Endothelial cell of umbilical vein (primary cell): ENCODE measurements around the gene MAN2B2. TPM values are rescaled to one million over a fixed set of nuclear protein-coding genes. Genes with fewer than 3 reads are reported as not detected.

Experiments used
- BruUV-seq: library from RNA; stranded (reverse); fragments of 400-500 nt; replicated peaks from 2 replicates; lab custom pipeline; 2021; lab: Mats Ljungman, UMichigan
- CTCF ChIA-PET: fragments of 300-600, 350-600 bp; sonication (Branson Sonifier 250); formaldehyde crosslinking; loops from one replicate; lab custom pipeline; 2021; ENCODE audit warnings: antibody characterized with exemption, inconsistent platforms; lab: Charles Lee
- POLR2A ChIA-PET: fragments of 300-600, 350-600 bp; sonication (Branson Sonifier 250); formaldehyde crosslinking; loops from one replicate; lab custom pipeline; 2021; ENCODE audit warnings: antibody characterized with exemption, inconsistent platforms; lab: Charles Lee
- DNase-seq: peaks from one replicate; pipeline ENCODE4 v3.0.0-alpha.2; 2011; ENCODE audit warnings: low read depth, low spot score
- FAIRE-seq: peaks from 2 replicates; lab custom pipeline; 2011; peaks lifted over from hg19 to GRCh38; lab: Jason Lieb, UNC
- H2AFZ ChIP-seq: 2 replicates; pipeline ENCODE4 v1.6.0; 2012; ENCODE audit warnings: low read depth, low read length, control low read depth, inconsistent platforms
- H3K27ac ChIP-seq: 2 replicates; pipeline ENCODE4 v1.5.1; 2011; ENCODE audit warnings: low read depth, mild to moderate bottlenecking, control low read depth, low read length, moderate library complexity; ENCODE audit not compliant: insufficient read depth
- H3K27me3 ChIP-seq, 2 experiments: 2 replicates each; pipeline versions ENCODE4 v1.6.0 to v1.6.1; 2011; ENCODE audit warnings: low read length in 2 of 2, mixed read lengths in 1 of 2; ENCODE audit not compliant: control insufficient read depth in 2 of 2, insufficient read depth in 2 of 2
- H3K36me3 ChIP-seq, 2 experiments: 2 replicates in 1 of 2; 3 replicates in 1 of 2; pipeline ENCODE4 v1.5.1; 2011; ENCODE audit warnings: low read length in 2 of 2, mild to moderate bottlenecking in 1 of 2, moderate library complexity in 1 of 2; ENCODE audit not compliant: control insufficient read depth in 2 of 2, insufficient read depth in 2 of 2; ENCODE audit errors: extremely low read depth in 1 of 2
- H3K4me1 ChIP-seq: 3 replicates; pipeline ENCODE4 v1.5.1; 2011; ENCODE audit warnings: mild to moderate bottlenecking, low read length; ENCODE audit not compliant: control insufficient read depth, insufficient read depth; ENCODE audit errors: extremely low read depth
- H3K4me2 ChIP-seq: 2 replicates; pipeline ENCODE4 v1.6.1; 2011; ENCODE audit warnings: low read length, control low read depth, mixed read lengths; ENCODE audit not compliant: insufficient read depth
- H3K4me3 ChIP-seq, 3 experiments: fragments of 200-600 bp in 1 of 3; sonication (generic), shearing (Covaris generic) in 1 of 3; replicated peaks in 1 of 3; 2 replicates each; pipeline ENCODE4 v1.5.1; 2011 to 2016; ENCODE audit warnings: control low read depth in 3 of 3, low read length in 3 of 3, mild to moderate bottlenecking in 2 of 3, inconsistent platforms in 1 of 3, low read depth in 1 of 3, moderate library complexity in 1 of 3; ENCODE audit not compliant: insufficient read depth in 1 of 3
- H3K79me2 ChIP-seq: 2 replicates; pipeline ENCODE4 v1.6.0; 2012; ENCODE audit warnings: low read length, inconsistent platforms; ENCODE audit not compliant: control insufficient read depth, insufficient read depth
- H3K9ac ChIP-seq: replicated peaks from 2 replicates; pipeline ENCODE3; 2011; ENCODE audit warnings: low read length, control low read depth; ENCODE audit not compliant: insufficient read depth; ENCODE audit errors: extremely low read depth
- H3K9me1 ChIP-seq: replicated peaks from 3 replicates; pipeline ENCODE4 v1.6.0; 2011; ENCODE audit warnings: mild to moderate bottlenecking, low read length; ENCODE audit not compliant: control insufficient read depth, insufficient read depth; ENCODE audit errors: extremely low read depth
- H3K9me3 ChIP-seq: replicated peaks from 2 replicates; pipeline ENCODE4 v1.5.1; 2012; ENCODE audit warnings: low read length, inconsistent platforms; ENCODE audit not compliant: control insufficient read depth, insufficient read depth
- H4K20me1 ChIP-seq: replicated peaks from 2 replicates; pipeline ENCODE3; 2011; ENCODE audit warnings: mild to moderate bottlenecking, low read length; ENCODE audit not compliant: control insufficient read depth, insufficient read depth; ENCODE audit errors: extremely low read depth
- EZH2 ChIP-seq: IDR thresholded peaks from 2 replicates; pipeline ENCODE4 v1.6.1; 2012; ENCODE audit warnings: borderline replicate concordance, low read depth, mild to moderate bottlenecking, moderate library complexity, low read length, inconsistent platforms; ENCODE audit not compliant: severe bottlenecking
- FOS ChIP-seq: IDR thresholded peaks from 2 replicates; pipeline ENCODE4 v1.6.1; 2011; ENCODE audit warnings: mild to moderate bottlenecking, low read length, moderate library complexity, borderline replicate concordance; ENCODE audit not compliant: insufficient read depth
- GATA2 ChIP-seq: IDR thresholded peaks from 2 replicates; pipeline ENCODE4 v1.7.0; 2011; ENCODE audit warnings: low read depth, mild to moderate bottlenecking, moderate library complexity, mixed read lengths, low read length; ENCODE audit not compliant: insufficient read length, insufficient read depth
- JUN ChIP-seq: IDR thresholded peaks from 2 replicates; pipeline ENCODE4 v1.6.1; 2011; ENCODE audit warnings: borderline replicate concordance, low read depth; ENCODE audit not compliant: insufficient read length, insufficient read depth
- MYC ChIP-seq: IDR thresholded peaks from one replicate; pipeline ENCODE4 v1.6.1; 2011; ENCODE audit warnings: mild to moderate bottlenecking, low read depth, low read length
- POLR2A ChIP-seq: IDR thresholded peaks from 2 replicates; pipeline ENCODE4 v1.6.1; 2012; ENCODE audit warnings: low read depth, mild to moderate bottlenecking, control low read depth, low read length
- POLR2AphosphoS5 ChIP-seq: IDR thresholded peaks from 2 replicates; pipeline ENCODE4 v1.6.1; 2012; ENCODE audit warnings: low read depth, mild to moderate bottlenecking, control low read depth, low read length, moderate library complexity; ENCODE audit not compliant: insufficient read depth
- dilution Hi-C: fragments of 300-500 bp; cut with MboI; formaldehyde crosslinking; loops from one replicate; pipeline ENCODE4 v1.15.0; 2019; ENCODE audit warnings: low sequenced_read_pairs; ENCODE audit not compliant: extremely low pct_ligation_motif_present
- intact Hi-C: fragments of 100-400 bp; cut with micrococcal nuclease; formaldehyde crosslinking; loops from one replicate; pipeline ENCODE4 v1.10.0; 2022
- polyA plus RNA-seq, 4 experiments: library from polyadenylated mRNA; depleted of rRNA in 3 of 4; stranded (reverse) in 3 of 4; unstranded in 1 of 4; fragments of >200 nt; gene quantifications; 2 replicates each; pipeline versions ENCODE4 v1.2.1 to v1.2.3, GENCODE V29; 2011 to 2012; ENCODE audit warnings: missing spikeins in 1 of 4
- total RNA-seq: library from RNA; stranded (reverse); gene quantifications from 2 replicates; pipeline ENCODE4 v1.2.3, GENCODE V29; 2021
- TF ChIP-seq, protein P1 (sequence below): IDR thresholded peaks from 2 replicates; pipeline ENCODE4 v1.6.1; 2011; ENCODE audit not compliant: insufficient read depth, insufficient read length
- TF ChIP-seq, protein P2 (sequence below), 2 donors: IDR thresholded peaks; 1 replicate in 1 of 2; 2 replicates in 1 of 2; pipeline ENCODE4 v1.5.1; 2011; ENCODE audit warnings: low read length in 2 of 2, mild to moderate bottlenecking in 2 of 2, moderate library complexity in 2 of 2, control low read depth in 1 of 2, inconsistent platforms in 1 of 2, low read depth in 1 of 2; ENCODE audit not compliant: insufficient read depth in 1 of 2; ENCODE audit errors: extremely low read depth in 1 of 2

The MAN2B2 gene
- total and polyA plus RNA-seq, 2 donors (not counting 3 experiments of a cell fraction or from before 2014, with no cell fraction given) = 15.7 to 25.1 TPM

DNA sequence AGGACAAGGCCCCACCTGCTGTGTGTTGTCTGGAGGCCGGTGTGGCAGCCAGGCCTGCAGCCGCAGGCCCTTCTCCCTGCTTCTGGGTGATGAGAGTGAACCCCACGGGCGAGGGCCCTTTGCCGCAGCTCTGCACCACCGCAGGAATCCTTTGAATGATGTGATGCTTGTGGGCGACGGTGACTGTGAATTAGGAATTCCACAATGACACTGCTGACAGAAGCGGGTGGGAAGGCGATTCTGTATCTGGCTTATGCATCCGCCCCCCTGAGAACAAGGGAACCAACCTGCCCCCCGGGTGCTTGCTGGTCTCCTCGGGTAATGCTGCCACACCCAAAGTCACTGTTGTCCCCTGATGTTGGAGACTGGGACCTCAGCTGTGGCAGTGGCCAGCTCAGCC, 19.5 kb upstream of the MAN2B2 start:
- intact Hi-C loops (no loop called here), dilution Hi-C loops (no loop called here)
- H4K20me1 ChIP-seq = no peaks in the 10 kb centered on the region
- TF ChIP-seq, protein P1, sequence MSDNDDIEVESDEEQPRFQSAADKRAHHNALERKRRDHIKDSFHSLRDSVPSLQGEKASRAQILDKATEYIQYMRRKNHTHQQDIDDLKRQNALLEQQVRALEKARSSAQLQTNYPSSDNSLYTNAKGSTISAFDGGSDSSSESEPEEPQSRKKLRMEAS = no peak
- TF ChIP-seq POLR2AphosphoS5 (no peak), POLR2A (no peak), GATA2 (no peak), MYC (no peak), FOS (no peak), EZH2 (no peak), JUN (no peak)
- TF ChIP-seq, protein P2, sequence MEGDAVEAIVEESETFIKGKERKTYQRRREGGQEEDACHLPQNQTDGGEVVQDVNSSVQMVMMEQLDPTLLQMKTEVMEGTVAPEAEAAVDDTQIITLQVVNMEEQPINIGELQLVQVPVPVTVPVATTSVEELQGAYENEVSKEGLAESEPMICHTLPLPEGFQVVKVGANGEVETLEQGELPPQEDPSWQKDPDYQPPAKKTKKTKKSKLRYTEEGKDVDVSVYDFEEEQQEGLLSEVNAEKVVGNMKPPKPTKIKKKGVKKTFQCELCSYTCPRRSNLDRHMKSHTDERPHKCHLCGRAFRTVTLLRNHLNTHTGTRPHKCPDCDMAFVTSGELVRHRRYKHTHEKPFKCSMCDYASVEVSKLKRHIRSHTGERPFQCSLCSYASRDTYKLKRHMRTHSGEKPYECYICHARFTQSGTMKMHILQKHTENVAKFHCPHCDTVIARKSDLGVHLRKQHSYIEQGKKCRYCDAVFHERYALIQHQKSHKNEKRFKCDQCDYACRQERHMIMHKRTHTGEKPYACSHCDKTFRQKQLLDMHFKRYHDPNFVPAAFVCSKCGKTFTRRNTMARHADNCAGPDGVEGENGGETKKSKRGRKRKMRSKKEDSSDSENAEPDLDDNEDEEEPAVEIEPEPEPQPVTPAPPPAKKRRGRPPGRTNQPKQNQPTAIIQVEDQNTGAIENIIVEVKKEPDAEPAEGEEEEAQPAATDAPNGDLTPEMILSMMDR (IDR thresholded peaks at IDR 0.05; ENCODE audit: extremely low read depth in 1 of 2, insufficient read depth in 1 of 2, low read depth in 1 of 2, low read length in 2 of 2) = no peak
- no TSS peak for BruUV-seq
- H3K4me2 ChIP-seq = no peak overlapping the region
- no peak for DNase-seq
- H3K27me3 ChIP-seq = peaks cover 0 to 3% of the 10 kb centered on the region in 2 experiments
- H3K4me3 ChIP-seq = no peak overlapping the region
- no peak overlapping the region for H3K27ac ChIP-seq
- no peaks in the 10 kb centered on the region for H3K36me3 ChIP-seq
- no peak overlapping the region for H3K9ac ChIP-seq
- H3K4me1 ChIP-seq = no peaks in the 10 kb centered on the region
- POLR2A ChIA-PET = no interaction called here
- H2AFZ ChIP-seq = no peak overlapping the region
- H3K79me2 ChIP-seq = no peaks in the 10 kb centered on the region
- CTCF ChIA-PET = interaction anchor here (1.7 kb wide), 1 partner anchor 9 kb away, joined by 6 read pairs; no protein-coding TSS in a partner anchor
- H3K9me3 ChIP-seq = no peaks in the 10 kb centered on the region
- no peak for FAIRE-seq
- H3K9me1 ChIP-seq = no peaks in the 10 kb centered on the region
